H7 (cell line): ENCODE results near the gene PHLDB1. TPM values are rescaled to one million over a fixed set of nuclear protein-coding genes. Genes with fewer than 3 reads are reported as not detected.
"Not testable (repeated sequence)": the region's sequence is repeated elsewhere in the genome, so short reads cannot be mapped to it uniquely, and the experiment has no call there.

Experiments used
- DNase-seq: peaks from one replicate; pipeline ENCODE4 v3.0.0; 2012
- H3K27me3 ChIP-seq: 2 replicates; pipeline ENCODE4 v1.6.0; 2011; ENCODE audit warnings: mild to moderate bottlenecking, low read length; ENCODE audit not compliant: control insufficient read depth, insufficient read depth
- H3K36me3 ChIP-seq: replicated peaks from 2 replicates; pipeline ENCODE4 v1.5.1; 2011; ENCODE audit warnings: low read length; ENCODE audit not compliant: control insufficient read depth, insufficient read depth
- H3K4me3 ChIP-seq: 2 replicates; pipeline ENCODE4 v1.5.1; 2011; ENCODE audit warnings: low read depth, mild to moderate bottlenecking, control low read depth, low read length, moderate library complexity; ENCODE audit not compliant: insufficient read depth
- total RNA-seq: library from RNA; depleted of rRNA; stranded (reverse); fragments of >200 nt; shearing (Covaris generic); gene quantifications from 2 replicates; pipeline ENCODE4 v1.2.3, GENCODE V29; 2014

Gene PHLDB1
- total RNA-seq, 1 experiment from 2014 or later = 48.7 TPM

DNA sequence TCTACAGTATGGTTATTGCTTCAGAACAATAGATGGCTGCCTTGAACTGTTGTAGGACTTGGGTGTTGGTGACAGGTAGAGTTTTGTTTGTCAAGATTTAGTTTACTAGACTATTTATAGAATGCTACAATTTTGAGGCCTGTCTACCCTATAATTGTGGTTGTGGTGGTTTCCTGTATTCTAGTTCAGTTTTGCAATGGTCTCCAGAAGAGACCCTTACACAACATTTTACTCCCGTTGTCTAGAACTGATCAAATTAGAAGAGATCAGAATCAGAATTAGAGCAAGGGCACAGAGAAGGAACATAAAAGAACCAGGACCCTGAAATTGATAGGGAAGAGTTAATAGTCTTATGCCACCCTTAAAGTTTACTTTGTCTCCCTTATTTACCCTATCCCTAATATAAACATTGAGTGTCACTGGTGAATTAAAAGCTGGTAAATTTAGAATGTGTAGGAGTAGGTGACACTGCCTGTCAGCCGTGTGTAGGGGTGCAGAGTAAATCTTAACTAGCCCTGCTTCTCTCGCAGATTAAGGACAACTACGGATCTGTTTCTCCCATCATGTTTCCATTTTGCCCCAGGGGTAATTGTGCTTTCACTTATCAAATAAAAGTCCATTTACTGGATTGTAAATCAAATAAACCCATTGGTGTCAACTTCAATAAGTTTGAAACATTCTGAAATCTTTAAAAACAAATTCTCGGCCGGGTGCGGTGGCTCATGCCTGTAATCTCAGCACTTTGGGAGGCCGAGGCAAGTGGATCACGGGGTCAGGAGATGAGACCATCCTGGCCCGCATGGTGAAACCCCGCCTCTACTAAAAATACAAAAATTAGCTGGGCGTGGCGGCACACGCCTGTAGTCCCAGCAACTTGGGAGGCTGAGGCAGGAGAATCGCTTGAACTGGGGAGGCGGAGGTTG lies 10.9 kb upstream of the PHLDB1 start:
- H3K36me3 ChIP-seq = peaks cover 39% of the 10 kb centered on the region
- DNase-seq = no peak
- H3K4me3 ChIP-seq = no peak overlapping the region
- no peaks in the 10 kb centered on the region for H3K27me3 ChIP-seq

DNA sequence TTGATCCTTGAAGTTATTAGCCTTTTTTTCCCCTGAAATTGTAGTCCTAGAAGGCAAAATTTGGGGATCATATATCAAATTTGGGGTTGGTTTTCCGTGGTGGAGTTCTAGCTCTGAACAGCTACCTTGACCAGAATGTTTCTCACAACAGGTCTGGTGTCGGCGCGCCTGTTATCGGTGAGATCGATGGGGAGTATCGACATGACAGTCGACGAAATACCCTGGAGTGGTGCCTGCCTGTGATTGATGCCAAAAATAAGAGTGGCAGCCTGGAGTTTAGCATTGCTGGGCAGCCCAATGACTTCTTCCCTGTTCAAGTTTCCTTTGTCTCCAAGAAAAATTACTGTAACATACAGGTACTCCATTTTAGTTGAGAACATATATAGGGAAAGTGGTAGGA lies 9.9 kb upstream of the PHLDB1 start:
- H3K4me3 ChIP-seq = no peak overlapping the region
- H3K36me3 ChIP-seq = peaks cover 41% of the 10 kb centered on the region
- H3K27me3 ChIP-seq = no peaks in the 10 kb centered on the region
- no peak for DNase-seq

DNA sequence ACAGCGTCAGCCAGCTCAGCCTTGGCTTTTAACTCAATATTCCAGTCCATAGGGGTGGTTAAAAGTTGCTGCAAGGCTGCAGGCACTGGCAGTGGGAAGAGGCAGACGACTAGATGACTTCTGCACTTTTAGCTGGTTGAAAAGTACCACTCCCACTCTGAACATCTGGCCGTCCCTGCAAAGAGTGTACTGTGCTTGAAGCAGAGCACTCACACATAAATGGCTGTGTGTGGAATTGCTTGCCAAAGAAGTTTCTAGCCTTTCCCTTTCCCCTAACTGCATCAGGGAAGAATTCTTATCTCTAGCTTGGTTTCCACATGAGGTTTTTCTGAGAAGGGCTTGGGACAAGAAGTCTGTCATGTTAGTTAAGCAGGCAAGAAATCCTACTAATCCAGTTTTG lies 5.1 kb upstream of the PHLDB1 start:
- no peak for DNase-seq
- H3K27me3 ChIP-seq = peaks cover 26% of the 10 kb centered on the region
- H3K36me3 ChIP-seq = peaks cover 22% of the 10 kb centered on the region
- H3K4me3 ChIP-seq = no peak overlapping the region

DNA sequence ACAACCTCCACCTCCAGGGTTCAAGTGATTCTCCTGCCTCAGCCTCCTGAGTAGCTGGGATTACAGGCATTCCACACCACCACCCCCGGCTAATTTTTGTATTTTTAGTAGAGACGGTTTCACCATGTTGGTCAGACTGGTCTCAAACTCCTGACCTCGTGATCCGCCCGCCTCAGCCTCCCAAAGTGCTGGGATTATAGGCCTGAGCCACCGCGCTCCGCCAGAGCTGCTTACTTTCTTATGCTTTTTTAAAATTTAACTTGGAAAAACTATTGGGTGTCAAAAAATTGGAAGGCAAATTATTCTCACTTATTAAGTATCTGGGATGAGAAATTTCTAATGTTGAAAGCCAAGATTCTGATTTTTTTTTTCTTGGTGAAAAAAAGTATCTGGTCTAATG lies 3.7 kb upstream of the PHLDB1 start:
- Histone ChIP-seq H3K27me3 (peaks cover 39% of the 10 kb centered on the region), H3K36me3 (peaks cover 16% of the 10 kb centered on the region)
- not testable (repeated sequence) for H3K4me3 ChIP-seq, DNase-seq

DNA sequence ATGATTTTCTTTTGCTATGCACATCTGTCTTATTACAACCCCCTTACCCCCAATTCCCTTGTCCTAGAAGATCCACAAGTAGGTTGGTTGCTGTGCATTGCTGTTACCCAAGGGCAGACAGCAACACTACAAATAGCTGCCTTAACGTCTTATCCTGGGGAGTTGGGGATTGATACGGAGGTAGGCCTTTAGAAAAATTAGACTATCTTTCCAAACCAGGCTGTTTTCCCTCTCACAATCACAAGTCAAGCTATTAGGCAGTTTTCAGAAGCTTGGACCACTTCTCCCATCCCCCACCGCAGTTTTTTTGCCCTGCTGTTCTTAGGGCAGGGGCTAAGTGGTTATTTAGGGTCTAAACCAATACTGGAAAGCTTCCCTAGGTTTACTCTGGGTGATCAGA lies 2.8 kb upstream of the PHLDB1 start:
- DNase-seq = no peak
- H3K4me3 ChIP-seq = no peak overlapping the region
- H3K27me3 ChIP-seq = peaks cover 48% of the 10 kb centered on the region
- H3K36me3 ChIP-seq = peaks cover 16% of the 10 kb centered on the region

DNA sequence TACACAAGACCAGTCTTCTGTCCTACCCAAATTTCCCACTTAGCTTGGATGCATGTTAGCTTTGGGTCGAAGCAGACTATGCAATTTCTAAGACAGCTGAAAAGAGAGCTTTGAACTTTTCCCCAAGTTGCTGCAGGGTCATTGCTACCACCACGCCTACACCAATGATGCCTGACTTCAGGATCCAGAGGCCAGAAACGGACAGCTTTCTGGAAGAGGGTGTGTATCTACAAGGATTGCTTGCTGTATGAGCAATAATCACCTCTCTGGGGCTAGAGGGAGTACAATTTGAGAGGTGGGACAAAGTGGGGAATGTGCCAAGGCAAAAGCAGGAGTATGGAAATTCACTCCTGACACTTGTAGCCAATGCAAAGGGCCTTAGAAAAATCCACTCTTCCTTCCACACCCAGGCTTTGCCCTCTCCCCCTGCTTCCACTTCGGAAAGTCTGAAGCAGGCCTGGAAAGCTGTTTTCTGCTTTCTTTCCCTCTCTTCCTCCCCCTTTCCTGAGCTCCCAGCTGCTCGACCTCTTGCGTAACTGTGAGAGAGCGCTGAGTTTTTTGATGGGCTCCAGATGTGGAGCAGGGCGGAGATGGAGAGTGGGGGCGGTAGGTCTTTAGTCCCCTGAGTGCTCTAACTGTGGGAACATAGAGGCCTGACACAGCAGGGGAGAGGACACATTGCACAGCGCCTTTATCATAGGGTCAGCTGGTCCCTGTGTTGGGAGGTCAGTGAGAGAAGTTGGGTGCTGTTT lies 2.1 kb upstream of the PHLDB1 start:
- Histone ChIP-seq H3K27me3 (peaks cover 55% of the 10 kb centered on the region), H3K4me3 (no peak overlapping the region), H3K36me3 (peaks cover 13% of the 10 kb centered on the region)
- DNase-seq = peak; percentile 47

DNA sequence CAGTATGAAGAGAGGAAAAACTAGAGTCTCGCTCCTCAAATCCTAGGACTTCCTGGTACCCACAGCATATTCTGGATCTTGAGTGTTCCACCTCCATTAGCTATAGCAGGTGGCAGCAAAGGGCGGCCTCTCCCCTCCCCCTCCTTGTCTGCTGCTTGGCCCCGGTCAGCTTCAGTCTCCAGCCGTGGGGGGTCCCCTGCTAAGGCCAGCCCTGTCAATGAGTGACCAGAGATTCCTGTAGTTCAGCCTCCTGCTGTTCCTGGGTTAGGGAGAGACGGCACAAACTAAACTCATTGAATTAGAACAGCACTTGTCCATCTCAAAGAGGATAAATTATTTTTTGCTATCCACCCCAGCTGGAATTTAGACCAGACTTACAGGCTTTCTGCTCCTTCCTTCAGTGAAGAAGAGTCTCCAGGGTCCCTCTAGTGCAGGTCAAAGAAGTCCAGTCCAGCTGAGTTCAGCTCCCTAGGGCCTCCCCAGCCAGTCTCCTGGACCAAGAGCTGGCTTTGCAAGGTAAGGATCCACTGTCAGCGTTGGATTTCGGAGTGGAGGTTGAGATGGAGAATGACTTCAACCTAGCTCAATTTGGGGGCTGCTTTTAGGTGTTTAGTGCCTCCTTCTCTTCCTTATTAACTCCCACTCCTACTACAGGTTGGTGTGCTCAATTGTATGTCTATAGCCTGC lies 1.1 kb upstream of the PHLDB1 start:
- Histone ChIP-seq H3K27me3 (peaks cover 64% of the 10 kb centered on the region), H3K4me3 (no peak overlapping the region), H3K36me3 (peaks cover 8% of the 10 kb centered on the region)
- DNase-seq = peak; percentile 63

DNA sequence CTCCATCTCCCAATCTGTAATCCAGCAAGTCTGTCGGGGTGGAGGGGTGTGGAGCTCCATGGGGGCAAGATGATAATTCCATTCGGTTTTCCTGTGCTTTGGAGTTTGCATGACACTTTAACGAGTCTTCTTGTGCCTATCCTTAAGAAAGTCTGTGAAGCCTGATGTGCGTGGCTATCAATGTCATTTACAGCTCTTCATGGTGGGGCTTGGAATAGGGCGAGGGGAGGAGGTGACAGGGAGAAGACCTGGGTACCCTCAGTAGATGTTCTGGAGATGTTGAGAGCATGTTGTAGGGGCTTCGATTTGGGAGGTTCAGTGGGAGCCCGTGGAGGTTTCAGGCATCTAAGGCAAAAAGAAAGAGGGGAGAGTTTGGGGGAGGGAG lies 579 bp upstream of the PHLDB1 start:
- no peak overlapping the region for H3K4me3 ChIP-seq
- DNase-seq = no peak
- peaks cover 4% of the 10 kb centered on the region for H3K36me3 ChIP-seq
- H3K27me3 ChIP-seq = peaks cover 64% of the 10 kb centered on the region

DNA sequence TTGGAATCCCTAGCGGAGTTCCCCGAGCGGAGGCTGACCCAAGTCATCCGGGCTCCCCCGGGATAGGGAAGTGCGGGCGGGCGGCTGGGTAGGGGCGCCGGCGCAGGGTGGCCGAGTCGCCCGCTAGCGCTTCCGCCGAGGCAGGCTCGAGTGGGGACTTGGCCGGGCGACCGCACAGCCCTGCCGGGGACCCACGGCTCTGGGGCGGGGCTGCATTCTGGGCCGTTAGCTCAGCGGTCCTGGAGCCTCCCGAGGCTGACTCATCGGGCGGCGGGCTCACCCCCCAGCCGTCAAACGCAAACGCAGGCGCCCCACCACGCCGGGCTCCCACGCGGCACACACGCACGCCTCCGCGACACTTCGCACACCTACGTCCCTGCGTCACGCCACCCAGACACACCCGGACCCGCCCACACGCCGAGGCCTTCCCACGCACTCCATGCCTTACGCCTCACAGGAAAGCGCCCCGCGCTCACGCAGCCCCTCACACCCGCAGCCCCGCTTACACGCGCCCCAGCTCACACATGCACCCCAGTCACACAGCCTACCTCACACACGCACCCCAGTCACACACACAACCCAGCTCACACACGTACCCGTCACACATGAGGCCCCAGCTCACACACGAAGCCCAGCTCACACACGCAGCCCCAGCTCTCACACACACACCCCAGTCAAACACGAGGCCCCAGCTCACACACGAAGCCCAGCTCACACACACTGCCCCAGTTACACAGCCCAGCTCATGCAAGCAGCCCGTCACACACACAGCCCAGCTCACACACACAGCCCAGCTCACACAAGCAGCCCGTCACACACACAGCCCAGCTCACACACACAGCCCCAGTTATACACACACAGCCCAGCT lies 1.2 kb downstream of the PHLDB1 start:
- Histone ChIP-seq H3K36me3 (no peaks in the 10 kb centered on the region), H3K27me3 (peaks cover 64% of the 10 kb centered on the region), H3K4me3 (peak overlapping the region; percentile 49)
- peak; percentile 76 for DNase-seq

DNA sequence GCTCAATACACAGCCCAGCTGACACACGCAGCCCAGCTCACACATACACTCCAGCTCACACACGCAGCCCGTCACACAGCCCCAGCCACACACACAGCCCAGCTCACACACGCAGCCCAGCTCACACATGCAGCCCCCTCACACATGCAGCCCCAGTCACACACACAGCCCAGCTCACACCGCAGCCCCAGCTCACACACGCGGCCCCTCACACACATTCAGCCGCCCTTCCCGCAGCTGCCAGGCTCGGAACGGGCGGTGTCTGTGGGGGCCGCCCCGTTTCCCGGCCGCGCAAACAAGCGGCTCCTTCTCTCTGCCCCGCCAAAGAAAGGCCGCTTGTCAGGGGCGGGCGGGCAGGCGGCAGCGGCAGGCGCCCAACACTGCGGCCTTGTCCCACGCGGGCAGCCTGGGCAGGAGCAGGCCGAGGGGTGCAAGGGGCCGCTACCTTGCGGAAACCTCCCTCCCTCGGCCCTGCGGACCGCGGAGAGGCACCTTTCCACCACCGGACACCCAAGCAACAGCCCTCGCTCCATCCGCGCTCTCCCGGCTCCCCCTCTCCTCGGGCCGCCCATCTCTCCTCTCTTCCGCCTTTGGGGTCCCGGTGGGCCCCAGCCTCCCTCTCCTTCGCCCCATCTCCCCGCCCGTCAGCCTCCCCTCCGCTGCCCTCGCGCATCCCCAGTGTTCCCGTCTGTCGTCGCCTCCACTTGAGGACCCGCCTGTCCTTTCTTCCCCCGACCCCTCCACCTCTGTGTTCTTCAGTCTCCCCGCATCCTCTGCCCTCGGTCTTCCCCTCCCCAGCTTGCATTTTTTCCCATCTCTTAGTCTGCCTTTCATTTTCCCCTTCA lies 2.2 kb downstream of the PHLDB1 start:
- peak; percentile 75 for DNase-seq
- Histone ChIP-seq H3K27me3 (peaks cover 62% of the 10 kb centered on the region), H3K36me3 (no peaks in the 10 kb centered on the region), H3K4me3 (peak overlapping the region; percentile 34)

DNA sequence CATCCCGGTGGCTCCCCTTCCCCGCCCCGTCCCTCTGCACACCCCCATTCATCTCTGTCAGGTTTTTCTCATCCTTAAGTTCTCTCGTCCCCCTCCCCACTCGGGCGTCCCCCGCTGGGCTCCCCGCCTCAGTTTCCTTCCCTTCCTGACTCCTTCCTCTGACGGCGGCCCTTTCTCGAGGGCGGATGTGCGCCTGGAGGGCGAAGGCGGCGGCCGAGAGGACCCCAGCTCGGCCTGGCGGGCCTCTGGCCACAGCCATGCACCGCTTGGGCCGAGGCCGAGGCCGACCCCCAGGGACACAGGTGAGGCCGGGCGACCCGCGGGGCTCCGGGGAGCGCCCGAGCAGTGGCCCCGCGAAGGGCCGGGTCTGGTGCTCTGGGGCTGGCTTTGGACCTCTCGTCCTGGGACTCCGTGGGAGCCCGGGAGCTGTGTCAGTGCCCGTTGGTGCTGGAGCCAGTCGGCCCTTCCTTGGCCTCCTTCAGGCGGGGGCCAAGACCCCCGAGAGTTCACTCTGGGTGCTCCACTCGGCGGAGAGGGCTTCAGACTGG lies 2.9 kb downstream of the PHLDB1 start:
- Histone ChIP-seq H3K4me3 (peak overlapping the region; percentile 34), H3K36me3 (no peaks in the 10 kb centered on the region), H3K27me3 (peaks cover 57% of the 10 kb centered on the region)
- peak; percentile 75 for DNase-seq

DNA sequence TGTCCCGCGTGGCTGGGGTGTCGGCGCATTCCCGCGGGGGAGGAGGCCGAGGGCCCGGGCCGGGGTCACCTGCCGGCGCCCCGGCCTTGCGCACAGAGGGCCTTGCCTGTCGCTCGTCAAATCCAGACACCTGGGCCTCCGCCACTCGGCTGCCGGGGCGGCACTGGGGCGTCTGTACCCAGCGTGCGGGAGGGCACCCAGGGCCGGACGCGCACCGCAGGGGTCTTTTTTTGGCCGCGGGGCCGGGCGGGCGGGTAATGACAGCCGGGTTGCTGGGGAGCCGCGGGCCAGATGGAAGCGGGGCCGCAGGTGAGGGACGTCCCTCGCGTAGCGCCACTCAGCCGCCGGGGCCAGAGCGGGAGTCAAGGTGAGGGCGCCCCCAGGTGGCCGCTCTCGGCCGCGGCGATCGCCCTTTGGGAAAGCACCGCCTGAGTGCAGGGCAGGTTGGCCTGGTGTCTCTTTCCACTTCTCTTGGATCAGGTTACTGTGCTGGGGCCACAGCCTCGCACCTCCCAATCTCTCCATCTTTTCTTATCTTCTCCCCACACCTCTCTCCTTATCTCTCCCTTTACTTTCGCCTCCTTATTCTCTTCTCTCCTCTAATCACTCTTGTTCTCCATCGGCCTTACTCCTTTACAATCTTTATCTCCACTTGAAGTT lies 3.5 kb downstream of the PHLDB1 start:
- peak; percentile 93 for DNase-seq
- H3K36me3 ChIP-seq = no peaks in the 10 kb centered on the region
- H3K27me3 ChIP-seq = peaks cover 51% of the 10 kb centered on the region
- H3K4me3 ChIP-seq = peak overlapping the region; percentile 34

DNA sequence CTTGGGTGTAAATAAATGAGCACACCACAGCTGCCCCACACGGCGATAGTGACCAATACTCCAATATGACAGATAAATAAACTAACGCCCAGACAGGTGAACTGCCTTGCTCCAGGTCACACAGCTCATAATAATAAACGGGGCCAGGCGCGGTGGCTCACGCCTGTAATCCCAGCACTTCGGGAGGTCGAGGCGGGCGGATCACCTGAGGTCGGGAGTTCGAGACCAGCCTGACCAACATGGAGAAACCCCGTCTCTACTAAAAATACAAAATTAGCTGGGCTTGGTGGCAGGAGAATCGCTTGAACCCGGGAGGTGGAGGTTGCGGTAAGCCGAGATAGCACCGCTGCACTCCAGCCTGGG lies 4.0 kb downstream of the PHLDB1 start:
- DNase-seq, H3K4me3 ChIP-seq, H3K36me3 ChIP-seq: not testable (repeated sequence)
- peaks cover 46% of the 10 kb centered on the region for H3K27me3 ChIP-seq
